Smooth muscle cell (in vitro differentiated cells): ENCODE results near the gene PHLDB1. TPM values are rescaled to one million over a fixed set of nuclear protein-coding genes. Genes with fewer than 3 reads are reported as not detected.

Source experiments
- DNase-seq: peaks from one replicate; lab custom pipeline; 2025; ENCODE audit not compliant: unreplicated experiment; lab: John Stamatoyannopoulos, UW
- H2AFZ ChIP-seq: fragments of 200-600 bp; sonication (generic); 2 replicates; pipeline ENCODE4 v1.6.0; 2016; ENCODE audit warnings: antibody characterized with exemption, low read depth, mild to moderate bottlenecking
- H3F3A ChIP-seq: fragments of 200-600 bp; sonication (generic); 2 replicates; pipeline ENCODE4 v1.6.0; 2017; ENCODE audit warnings: antibody characterized with exemption, low read depth
- H3K27ac ChIP-seq: fragments of 200-600 bp; sonication (generic); 2 replicates; pipeline ENCODE4 v1.5.1; 2016; ENCODE audit warnings: low read depth, mild to moderate bottlenecking
- H3K27me3 ChIP-seq: fragments of 200-600 bp; sonication (generic); 2 replicates; pipeline ENCODE4 v1.6.1; 2016; ENCODE audit warnings: low read depth, mild to moderate bottlenecking
- H3K36me3 ChIP-seq: fragments of 200-600 bp; sonication (generic); 2 replicates; pipeline ENCODE4 v1.5.1; 2016; ENCODE audit warnings: low read depth
- H3K4me1 ChIP-seq: fragments of 200-600 bp; sonication (generic); 2 replicates; pipeline ENCODE4 v1.5.1; 2016; ENCODE audit warnings: low read depth
- H3K4me2 ChIP-seq: fragments of 200-600 bp; sonication (generic); 2 replicates; pipeline ENCODE4 v1.6.0; 2016; ENCODE audit warnings: mild to moderate bottlenecking
- H3K4me3 ChIP-seq: fragments of 200-600 bp; sonication (generic); 2 replicates; pipeline ENCODE4 v1.5.1; 2016; ENCODE audit warnings: mild to moderate bottlenecking
- H3K79me2 ChIP-seq: fragments of 200-600 bp; sonication (generic); 2 replicates; pipeline ENCODE4 v1.6.0; 2016; ENCODE audit warnings: low read depth, mild to moderate bottlenecking
- H3K9ac ChIP-seq: fragments of 200-600 bp; sonication (generic); 2 replicates; pipeline ENCODE4 v1.6.0; 2016; ENCODE audit warnings: low read depth
- H3K9me3 ChIP-seq: fragments of 200-600 bp; sonication (generic); replicated peaks from 2 replicates; pipeline ENCODE4 v1.5.1; 2016; ENCODE audit warnings: low read depth
- H4K20me1 ChIP-seq: fragments of 200-600 bp; sonication (generic); 2 replicates; pipeline ENCODE4 v1.6.0; 2016; ENCODE audit warnings: low read depth
- WGBS: methylation state at CpG from one replicate; pipeline ENCODE4 v1.1.7; 2016; ENCODE audit warnings: low lambda C conversion rate; 5-methylcytosine and 5-hydroxymethylcytosine counted together
- polyA plus RNA-seq: library from polyadenylated mRNA; unstranded; fragments of >200 nt; fragmentation: Nextera tagmentation; extraction: Ambion mirVana; gene quantifications from 2 replicates; pipeline ENCODE4 v1.2.1, GENCODE V29; 2016
- total RNA-seq: library from RNA; depleted of rRNA; stranded (reverse); fragments of >200 nt; gene quantifications from 2 replicates; pipeline ENCODE4 v1.2.3, GENCODE V29; 2014
- TF ChIP-seq, protein P1 (sequence below): fragments of 200-600 bp; sonication (generic); IDR thresholded peaks from 2 replicates; pipeline ENCODE4 v1.5.1; 2017; ENCODE audit warnings: borderline replicate concordance, mild to moderate bottlenecking, antibody characterized with exemption; ENCODE audit not compliant: insufficient read depth, poor library complexity, severe bottlenecking

The PHLDB1 gene
- total RNA-seq (89.0 and 112 TPM in 2 replicates), polyA plus RNA-seq (86.0 and 103 TPM in 2 replicates)

DNA sequence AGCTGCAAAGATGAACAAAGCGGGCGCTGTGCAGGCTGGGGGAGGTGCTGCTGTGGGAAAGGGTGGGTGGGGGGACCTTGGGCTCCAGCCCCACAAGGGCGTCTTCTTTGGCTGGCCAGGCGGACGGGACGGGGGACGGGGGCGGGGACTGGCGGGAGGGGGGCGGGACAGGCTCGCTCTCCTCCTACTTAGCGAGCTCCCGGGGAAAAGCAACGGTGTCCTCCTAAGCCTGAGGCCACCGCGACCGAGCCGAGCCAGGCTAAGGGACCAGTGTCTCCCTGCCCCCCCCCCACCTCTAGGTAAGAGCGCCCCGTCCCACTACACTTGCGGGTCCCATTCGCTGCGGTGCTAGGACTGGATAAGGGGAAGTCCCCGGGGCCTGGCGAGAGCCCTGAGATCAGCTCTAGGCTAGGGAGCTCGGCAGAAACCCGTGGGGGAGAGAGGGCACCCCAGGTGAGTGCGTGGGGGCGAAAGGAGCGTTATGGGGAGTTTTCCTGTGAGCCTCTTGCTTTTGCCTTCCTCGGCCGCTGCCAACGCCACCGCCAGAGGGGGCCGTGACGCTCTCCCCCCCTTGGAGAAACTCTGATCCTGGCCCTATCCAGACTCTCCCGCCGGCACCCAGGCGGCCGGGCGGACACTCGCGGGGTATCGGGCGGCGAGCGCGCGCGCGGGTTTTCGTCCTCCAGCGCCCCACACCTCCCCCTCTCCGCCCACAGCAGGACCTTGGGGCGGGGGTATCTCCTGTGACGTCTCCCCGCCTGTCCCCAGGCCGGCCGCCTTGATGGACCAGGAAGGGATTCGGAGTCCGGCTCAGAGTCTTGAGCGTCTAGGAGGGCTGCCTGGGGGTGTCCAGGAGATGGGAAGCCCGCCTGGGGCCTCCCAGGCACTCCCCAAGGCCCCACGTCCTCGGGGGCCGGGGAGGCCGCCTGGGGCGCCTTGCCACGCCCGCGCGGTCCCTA lies at the start of gene PHLDB1:
TSS of gene PHLDB1 (plus strand) at position 215 of the 959 bp plus-strand sequence. CDS start 6,222 bp downstream, outside the sequence.
- Histone ChIP-seq H3K79me2 (peaks cover 36% of the 10 kb centered on the region), H3K27me3 (peaks cover 3% of the 10 kb centered on the region), H3K27ac (peak within 1 kb of the TSS; percentile 99), H3K4me2 (peak within 1 kb of the TSS; percentile 96), H3K36me3 (no peaks in the 10 kb centered on the region), H3F3A (peaks cover 35% of the 10 kb centered on the region), H4K20me1 (peaks cover 12% of the 10 kb centered on the region), H3K9me3 (no peaks in the 10 kb centered on the region), H2AFZ (no peak within 1 kb of the TSS), H3K9ac (peak within 1 kb of the TSS; percentile 98), H3K4me1 (peaks cover 46% of the 10 kb centered on the region), H3K4me3 (peak within 1 kb of the TSS; percentile 73)
- TF ChIP-seq, protein P1, sequence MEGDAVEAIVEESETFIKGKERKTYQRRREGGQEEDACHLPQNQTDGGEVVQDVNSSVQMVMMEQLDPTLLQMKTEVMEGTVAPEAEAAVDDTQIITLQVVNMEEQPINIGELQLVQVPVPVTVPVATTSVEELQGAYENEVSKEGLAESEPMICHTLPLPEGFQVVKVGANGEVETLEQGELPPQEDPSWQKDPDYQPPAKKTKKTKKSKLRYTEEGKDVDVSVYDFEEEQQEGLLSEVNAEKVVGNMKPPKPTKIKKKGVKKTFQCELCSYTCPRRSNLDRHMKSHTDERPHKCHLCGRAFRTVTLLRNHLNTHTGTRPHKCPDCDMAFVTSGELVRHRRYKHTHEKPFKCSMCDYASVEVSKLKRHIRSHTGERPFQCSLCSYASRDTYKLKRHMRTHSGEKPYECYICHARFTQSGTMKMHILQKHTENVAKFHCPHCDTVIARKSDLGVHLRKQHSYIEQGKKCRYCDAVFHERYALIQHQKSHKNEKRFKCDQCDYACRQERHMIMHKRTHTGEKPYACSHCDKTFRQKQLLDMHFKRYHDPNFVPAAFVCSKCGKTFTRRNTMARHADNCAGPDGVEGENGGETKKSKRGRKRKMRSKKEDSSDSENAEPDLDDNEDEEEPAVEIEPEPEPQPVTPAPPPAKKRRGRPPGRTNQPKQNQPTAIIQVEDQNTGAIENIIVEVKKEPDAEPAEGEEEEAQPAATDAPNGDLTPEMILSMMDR = peak; percentile 46
- WGBS = under 1% methylated on average over 59 of the region's 72 CpGs
- peak; percentile 81 for DNase-seq

- TF ChIP-seq, protein P1 = no peak
- Histone ChIP-seq H4K20me1 (no peaks in the 10 kb centered on the region), H3F3A (no peaks in the 10 kb centered on the region), H3K4me2 (no peak overlapping the region), H3K9me3 (no peaks in the 10 kb centered on the region), H2AFZ (no peak overlapping the region), H3K9ac (no peak overlapping the region), H3K4me1 (no peaks in the 10 kb centered on the region), H3K79me2 (no peaks in the 10 kb centered on the region), H3K4me3 (no peak overlapping the region), H3K36me3 (no peaks in the 10 kb centered on the region), H3K27me3 (no peaks in the 10 kb centered on the region), H3K27ac (no peak overlapping the region)
- DNase-seq = no peak
- WGBS = 95% methylated on average over 4 of the region's 4 CpGs
These were observed 46.6 kb upstream of the PHLDB1 start for GRCh38 chr11:118560806-118561205.

GRCh38 chr11:118565051-118565450 lies 42.4 kb upstream of the PHLDB1 start:
- no peak for DNase-seq
- no peak overlapping the region for H2AFZ ChIP-seq
- H3K27me3 ChIP-seq = no peaks in the 10 kb centered on the region
- TF ChIP-seq, protein P1 = no peak
- no peaks in the 10 kb centered on the region for H3K79me2 ChIP-seq
- no peaks in the 10 kb centered on the region for H4K20me1 ChIP-seq
- no peaks in the 10 kb centered on the region for H3K9me3 ChIP-seq
- no peaks in the 10 kb centered on the region for H3F3A ChIP-seq
- H3K4me3 ChIP-seq = no peak overlapping the region
- no peaks in the 10 kb centered on the region for H3K4me1 ChIP-seq
- H3K36me3 ChIP-seq = no peaks in the 10 kb centered on the region
- 88% methylated on average over 5 of the region's 5 CpGs for WGBS
- peak overlapping the region; percentile 94 for H3K4me2 ChIP-seq
- H3K9ac ChIP-seq = peak overlapping the region; percentile 95
- H3K27ac ChIP-seq = no peak overlapping the region
